Uterus (tissue), 4 donors: ENCODE results near the gene SLC25A48. TPM values are rescaled to one million over a fixed set of nuclear protein-coding genes. Genes with fewer than 3 reads are reported as not detected.

Experiments used
- DNase-seq, 2 donors: peaks; one replicate each; pipeline ENCODE4 v3.0.0-alpha.2; 2019 to 2020
- H3K27ac ChIP-seq, 2 donors: fragments of 200-600 bp; sonication (generic); 1 replicate in 1 of 2; 2 replicates in 1 of 2; pipeline ENCODE4 v1.5.1; 2016 to 2018
- H3K27me3 ChIP-seq, 2 donors: fragments of 200-600 bp; sonication (generic); one replicate each; pipeline ENCODE4 v1.5.1; 2018 to 2019; ENCODE audit warnings: control low read depth in 1 of 2
- H3K36me3 ChIP-seq, 2 donors: fragments of 200-600 bp; sonication (generic); one replicate each; pipeline ENCODE4 v1.5.1; 2019; ENCODE audit warnings: control low read depth in 1 of 2
- H3K4me1 ChIP-seq, 2 donors: fragments of 200-600 bp; sonication (generic); one replicate each; pipeline ENCODE4 v1.5.1; 2018 to 2019; ENCODE audit warnings: control low read depth in 1 of 2
- H3K4me3 ChIP-seq, 2 donors: fragments of 200-600 bp; sonication (generic); 1 replicate in 1 of 2; 2 replicates in 1 of 2; pipeline ENCODE4 v1.5.1; 2018 to 2019; ENCODE audit warnings: mild to moderate bottlenecking in 1 of 2
- H3K9me3 ChIP-seq, 2 donors: fragments of 200-600 bp; sonication (generic); one replicate each; pipeline ENCODE4 v1.5.1; 2019; ENCODE audit warnings: control low read depth in 1 of 2
- CTCF ChIP-seq, 4 experiments: fragments of 200-600 bp in 2 of 4; fragments of 450-650 bp in 2 of 4; sonication (generic) in 2 of 4; IDR thresholded peaks; one replicate each; pipeline ENCODE4 v1.5.1; 2016 to 2019; ENCODE audit warnings: antibody characterized with exemption in 4 of 4, mild to moderate bottlenecking in 2 of 4, moderate library complexity in 1 of 4
- POLR2A ChIP-seq, 2 donors: fragments of 450-650 bp; IDR thresholded peaks; one replicate each; pipeline ENCODE4 v1.6.1; 2016; ENCODE audit warnings: antibody characterized with exemption in 2 of 2, mild to moderate bottlenecking in 1 of 2, moderate library complexity in 1 of 2
- intact Hi-C: fragments of 100-400 bp; cut with DNase I; formaldehyde crosslinking; loops from one replicate; pipeline ENCODE4 v1.15.1; 2023; ENCODE audit warnings: low total_unique reads
- total RNA-seq, 4 donors: library from RNA; depleted of rRNA in 3 of 4; stranded (reverse); fragments of >200 nt in 3 of 4; gene quantifications; one replicate each; pipeline versions ENCODE4 v1.1.0 to v1.2.4, GENCODE V29; 2014 to 2023
- donor health status: DM: yes; HTN: yes; CAD: no.

The SLC25A48 gene
- total RNA-seq, 4 donors from 2014 or later, result 0.14 TPM; not detected in 3

- Histone ChIP-seq H3K4me1 (no peaks in the 10 kb centered on the region), H3K27ac (no peak overlapping the region), H3K9me3 (no peaks in the 10 kb centered on the region), H3K27me3 (no peaks in the 10 kb centered on the region), H3K36me3 (no peaks in the 10 kb centered on the region), H3K4me3 (no peak overlapping the region)
- no peak for DNase-seq
- TF ChIP-seq CTCF (IDR thresholded peaks at IDR 0.05), result no peak
- TF ChIP-seq POLR2A (IDR thresholded peaks at IDR 0.05), result no peak
- intact Hi-C loops, result no loop called here
These were observed 41.7 kb downstream of the SLC25A48 start for GRCh38 chr5:135876146-135876545.

GRCh38 chr5:135877570-135878155 is 43.2 kb downstream of the SLC25A48 start:
- H3K9me3 ChIP-seq, result no peaks in the 10 kb centered on the region
- no peak for DNase-seq
- no peak for TF ChIP-seq CTCF (IDR thresholded peaks at IDR 0.05)
- no peak for TF ChIP-seq POLR2A (IDR thresholded peaks at IDR 0.05)
- no peaks in the 10 kb centered on the region for H3K36me3 ChIP-seq
- no peaks in the 10 kb centered on the region for H3K27me3 ChIP-seq
- intact Hi-C loops, result no loop called here
- H3K4me3 ChIP-seq, result no peak overlapping the region
- no peak overlapping the region for H3K27ac ChIP-seq
- H3K4me1 ChIP-seq, result no peaks in the 10 kb centered on the region

- H3K4me1 ChIP-seq, result no peaks in the 10 kb centered on the region
- intact Hi-C loops, result no loop called here
These were observed 43.7 kb downstream of the SLC25A48 start for GRCh38 chr5:135878156-135878620.

GRCh38 chr5:135879591-135879990 is 45.1 kb downstream of the SLC25A48 start:
- Histone ChIP-seq H3K27me3 (no peaks in the 10 kb centered on the region), H3K27ac (no peak overlapping the region), H3K4me3 (no peak overlapping the region), H3K4me1 (no peaks in the 10 kb centered on the region), H3K9me3 (no peaks in the 10 kb centered on the region), H3K36me3 (no peaks in the 10 kb centered on the region)
- intact Hi-C loops, result no loop called here
- DNase-seq, result no peak
- TF ChIP-seq CTCF (IDR thresholded peaks at IDR 0.05) (no peak), POLR2A (IDR thresholded peaks at IDR 0.05) (no peak)

More at GRCh38 chr5:135878156-135878620, 43.7 kb downstream of the SLC25A48 start:
- Histone ChIP-seq H3K9me3 (no peaks in the 10 kb centered on the region), H3K4me3 (no peak overlapping the region), H3K27me3 (no peaks in the 10 kb centered on the region), H3K27ac (no peak overlapping the region), H3K36me3 (no peaks in the 10 kb centered on the region)
- no peak for DNase-seq
- TF ChIP-seq CTCF (IDR thresholded peaks at IDR 0.05) (no peak), POLR2A (IDR thresholded peaks at IDR 0.05) (no peak)

GRCh38 chr5:135880278-135880677 is 45.8 kb downstream of the SLC25A48 start:
- Histone ChIP-seq H3K4me1 (no peaks in the 10 kb centered on the region), H3K36me3 (no peaks in the 10 kb centered on the region), H3K9me3 (no peaks in the 10 kb centered on the region), H3K27ac (no peak overlapping the region), H3K27me3 (no peaks in the 10 kb centered on the region), H3K4me3 (no peak overlapping the region)
- no peak for DNase-seq
- intact Hi-C loops, result no loop called here
- no peak for TF ChIP-seq CTCF (IDR thresholded peaks at IDR 0.05)
- no peak for TF ChIP-seq POLR2A (IDR thresholded peaks at IDR 0.05)
